Ishikawa (cell line): ENCODE measurements around the gene CACNA1C.

Experiments
- EGR1 ChIP-seq: IDR thresholded peaks from 2 replicates; pipeline ENCODE4 v1.6.1; 2012
- EP300 ChIP-seq: IDR thresholded peaks from 2 replicates; pipeline ENCODE4 v1.6.1; 2012; ENCODE audit warnings: borderline replicate concordance
- NFIC ChIP-seq: IDR thresholded peaks from 2 replicates; pipeline ENCODE4 v1.6.1; 2012
- RAD21 ChIP-seq: IDR thresholded peaks from 2 replicates; pipeline ENCODE4 v1.6.1; 2012; ENCODE audit warnings: low read depth
- TAF1 ChIP-seq: IDR thresholded peaks from 2 replicates; pipeline ENCODE4 v1.6.1; 2012; ENCODE audit warnings: low read depth, mild to moderate bottlenecking

DNA sequence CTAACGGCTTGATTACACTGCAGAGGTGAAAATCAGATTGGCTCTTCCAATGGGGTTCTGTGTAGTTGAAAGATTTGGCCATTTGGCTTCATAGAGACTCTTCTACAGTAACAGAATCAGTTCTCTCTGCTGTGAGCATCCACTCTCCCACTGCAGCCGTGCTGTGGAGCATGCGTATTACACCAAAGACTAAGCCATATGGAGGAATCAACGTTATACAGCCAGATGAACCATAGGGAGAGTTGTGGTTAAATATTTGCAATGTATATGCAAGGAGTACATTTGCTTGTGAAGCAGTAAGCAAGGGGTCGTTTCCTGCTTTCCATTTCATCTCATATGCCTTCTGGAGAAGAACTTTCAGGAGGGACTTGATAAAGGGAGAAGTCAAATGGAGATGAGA, 410.9 kb downstream of the CACNA1C start:
- no peak for TF ChIP-seq EGR1
- TF ChIP-seq EP300: no peak
- TF ChIP-seq NFIC: no peak
- no peak for TF ChIP-seq RAD21
- TF ChIP-seq TAF1: no peak
